Measurements from ENCODE around the gene SLC8A1. TPM values are rescaled to one million over a fixed set of nuclear protein-coding genes. Genes with fewer than 3 reads are reported as not detected.

SLC8A1 gene
- total RNA-seq, 1 donor from 2014 or later = 34.8 TPM

GRCh38 chr2:40341198-40341597 is 110.7 kb downstream of the SLC8A1 start:
- Histone ChIP-seq H3K27me3 (ENCODE audit: insufficient read depth, low read length) (no peaks in the 10 kb centered on the region), H3K4me1 (ENCODE audit: insufficient read depth, low read length) (peaks cover 6% of the 10 kb centered on the region), H2AFZ (ENCODE audit: low read depth, low read length) (no peak overlapping the region), H3K36me3 (ENCODE audit: insufficient read depth, low read length) (no peaks in the 10 kb centered on the region), H3K4me2 (ENCODE audit: low read length) (no peak overlapping the region), H3K9me3 (ENCODE audit: insufficient read depth, low read depth, low read length) (no peaks in the 10 kb centered on the region), H4K20me1 (ENCODE audit: insufficient read depth, low read length) (no peaks in the 10 kb centered on the region), H3K79me2 (ENCODE audit: insufficient read depth, low read length) (no peaks in the 10 kb centered on the region), H3K4me3 (ENCODE audit: insufficient read depth, low read depth, low read length) (no peak overlapping the region), H3K9ac (ENCODE audit: low read length) (no peak overlapping the region), H3K27ac (ENCODE audit: low read depth, low read length) (no peak overlapping the region)
- Mint-ChIP-seq H3K27me3 (ENCODE audit: low read depth, unreplicated experiment) (no peaks in the 10 kb centered on the region), H3K4me1 (ENCODE audit: low read depth, unreplicated experiment) (peaks cover 19% of the 10 kb centered on the region), H3K4me3 (ENCODE audit: unreplicated experiment) (no peak overlapping the region), H3K9me3 (ENCODE audit: unreplicated experiment) (no peaks in the 10 kb centered on the region), H3K27ac (ENCODE audit: unreplicated experiment) (no peak overlapping the region), H3K36me3 (ENCODE audit: low read depth, unreplicated experiment) (no peaks in the 10 kb centered on the region)
- DNase-seq (ENCODE audit: low read depth) (no peak), FAIRE-seq (no peak)
- no peak for TF ChIP-seq CTCF (IDR thresholded peaks at IDR 0.05; ENCODE audit: insufficient read depth, low read depth, low read length)
- TF ChIP-seq EZH2 (IDR thresholded peaks at IDR 0.05; ENCODE audit: insufficient read depth, low read length) = no peak

GRCh38 chr2:40339026-40339425 is 112.9 kb downstream of the SLC8A1 start:
- H4K20me1 ChIP-seq (ENCODE audit: insufficient read depth, low read length) = no peaks in the 10 kb centered on the region
- H3K79me2 ChIP-seq (ENCODE audit: insufficient read depth, low read length) = no peaks in the 10 kb centered on the region
- Mint-ChIP-seq H3K4me3 (ENCODE audit: unreplicated experiment) (no peak overlapping the region), H3K9me3 (ENCODE audit: unreplicated experiment) (no peaks in the 10 kb centered on the region), H3K36me3 (ENCODE audit: low read depth, unreplicated experiment) (no peaks in the 10 kb centered on the region), H3K27ac (ENCODE audit: unreplicated experiment) (peak overlapping the region; percentile 1), H3K27me3 (ENCODE audit: low read depth, unreplicated experiment) (no peaks in the 10 kb centered on the region), H3K4me1 (ENCODE audit: low read depth, unreplicated experiment) (peaks cover 12% of the 10 kb centered on the region)
- H3K9ac ChIP-seq (ENCODE audit: low read length) = no peak overlapping the region
- no peaks in the 10 kb centered on the region for H3K9me3 ChIP-seq (ENCODE audit: insufficient read depth, low read depth, low read length)
- H3K27ac ChIP-seq (ENCODE audit: low read depth, low read length) = no peak overlapping the region
- peaks cover 3% of the 10 kb centered on the region for H3K4me1 ChIP-seq (ENCODE audit: insufficient read depth, low read length)
- H3K36me3 ChIP-seq (ENCODE audit: insufficient read depth, low read length) = no peaks in the 10 kb centered on the region
- H3K4me2 ChIP-seq (ENCODE audit: low read length) = no peak overlapping the region
- H2AFZ ChIP-seq (ENCODE audit: low read depth, low read length) = no peak overlapping the region
- no peak for TF ChIP-seq CTCF (IDR thresholded peaks at IDR 0.05; ENCODE audit: insufficient read depth, low read depth, low read length)
- TF ChIP-seq EZH2 (IDR thresholded peaks at IDR 0.05; ENCODE audit: insufficient read depth, low read length) = no peak
- DNase-seq (ENCODE audit: low read depth) = no peak
- no peaks in the 10 kb centered on the region for H3K27me3 ChIP-seq (ENCODE audit: insufficient read depth, low read length)
- FAIRE-seq = no peak
- no peak overlapping the region for H3K4me3 ChIP-seq (ENCODE audit: insufficient read depth, low read depth, low read length)

GRCh38 chr2:40332191-40332826 is 119.6 kb downstream of the SLC8A1 start:
- TF ChIP-seq EZH2 (IDR thresholded peaks at IDR 0.05; ENCODE audit: insufficient read depth, low read length) (no peak), CTCF (IDR thresholded peaks at IDR 0.05; ENCODE audit: insufficient read depth, low read depth, low read length) (no peak)
- peaks cover 8% of the 10 kb centered on the region for H3K4me1 ChIP-seq (ENCODE audit: insufficient read depth, low read length)
- Mint-ChIP-seq H3K4me1 (ENCODE audit: low read depth, unreplicated experiment) (peaks cover 16% of the 10 kb centered on the region), H3K36me3 (ENCODE audit: low read depth, unreplicated experiment) (no peaks in the 10 kb centered on the region), H3K27me3 (ENCODE audit: low read depth, unreplicated experiment) (no peaks in the 10 kb centered on the region), H3K4me3 (ENCODE audit: unreplicated experiment) (no peak overlapping the region), H3K9me3 (ENCODE audit: unreplicated experiment) (no peaks in the 10 kb centered on the region), H3K27ac (ENCODE audit: unreplicated experiment) (no peak overlapping the region)
- no peaks in the 10 kb centered on the region for H4K20me1 ChIP-seq (ENCODE audit: insufficient read depth, low read length)
- no peaks in the 10 kb centered on the region for H3K9me3 ChIP-seq (ENCODE audit: insufficient read depth, low read depth, low read length)
- FAIRE-seq = no peak
- H3K79me2 ChIP-seq (ENCODE audit: insufficient read depth, low read length) = no peaks in the 10 kb centered on the region
- DNase-seq (ENCODE audit: low read depth) = peak; percentile 85
- no peaks in the 10 kb centered on the region for H3K27me3 ChIP-seq (ENCODE audit: insufficient read depth, low read length)
- H3K4me2 ChIP-seq (ENCODE audit: low read length) = peak overlapping the region; percentile 46
- H3K4me3 ChIP-seq (ENCODE audit: insufficient read depth, low read depth, low read length) = no peak overlapping the region
- peak overlapping the region; percentile 28 for H3K9ac ChIP-seq (ENCODE audit: low read length)
- H3K27ac ChIP-seq (ENCODE audit: low read depth, low read length) = peak overlapping the region; percentile 58
- no peaks in the 10 kb centered on the region for H3K36me3 ChIP-seq (ENCODE audit: insufficient read depth, low read length)
- no peak overlapping the region for H2AFZ ChIP-seq (ENCODE audit: low read depth, low read length)

All from astrocyte (in vitro differentiated cells and primary cell).